ENCODE results near the gene KIF16B. TPM values are rescaled to one million over a fixed set of nuclear protein-coding genes. Genes with fewer than 3 reads are reported as not detected.

Gene KIF16B
- total RNA-seq, 4 donors from 2014 or later: 22.2 to 59.2 (median 31.4) TPM

GRCh38 chr20:16488616-16489015 is 84.6 kb downstream of the KIF16B start:
- DNase-seq (ENCODE audit: low spot score in 2 of 2): no peak
- intact Hi-C loops (cut with DNase I; ENCODE audit: low total_unique reads): no loop called here
- H3K4me3 ChIP-seq (ENCODE audit: low read depth, poor library complexity, severe bottlenecking): no peak overlapping the region
- TF ChIP-seq POLR2A (IDR thresholded peaks at IDR 0.05): no peak
- TF ChIP-seq CTCF (IDR thresholded peaks at IDR 0.05): no peak
- 87 to 90% methylated on average over 3 of the region's 3 CpGs for WGBS, 2 donors

GRCh38 chr20:16488086-16488485 is 85.2 kb downstream of the KIF16B start:
- no peak for DNase-seq (ENCODE audit: low spot score in 2 of 2)
- H3K4me3 ChIP-seq (ENCODE audit: low read depth, poor library complexity, severe bottlenecking): no peak overlapping the region
- WGBS, 2 donors: 84 to 85% methylated on average over 8 of the region's 8 CpGs
- intact Hi-C loops (cut with DNase I; ENCODE audit: low total_unique reads): no loop called here
- TF ChIP-seq CTCF (IDR thresholded peaks at IDR 0.05) (no peak), POLR2A (IDR thresholded peaks at IDR 0.05) (no peak)

- TF ChIP-seq CTCF (IDR thresholded peaks at IDR 0.05): no peak
- no peak for DNase-seq (ENCODE audit: low spot score in 2 of 2)
- 92 to 94% methylated on average over 6 of the region's 6 CpGs for WGBS, 2 donors
- intact Hi-C loops (cut with DNase I; ENCODE audit: low total_unique reads): no loop called here
- no peak overlapping the region for H3K4me3 ChIP-seq (ENCODE audit: low read depth, poor library complexity, severe bottlenecking)
Measured at GRCh38 chr20:16486532-16486931, 86.7 kb downstream of the KIF16B start.

- WGBS, 2 donors: 64 to 70% methylated on average over 1 of the region's 1 CpG
- intact Hi-C loops (cut with DNase I; ENCODE audit: low total_unique reads): no loop called here
Measured at GRCh38 chr20:16485401-16485800, 87.8 kb downstream of the KIF16B start.

GRCh38 chr20:16483024-16483423 is 90.2 kb downstream of the KIF16B start:
- intact Hi-C loops (cut with DNase I; ENCODE audit: low total_unique reads): no loop called here
- no peak for DNase-seq (ENCODE audit: low spot score in 2 of 2)
- no peak overlapping the region for H3K4me3 ChIP-seq (ENCODE audit: low read depth, poor library complexity, severe bottlenecking)
- TF ChIP-seq CTCF (IDR thresholded peaks at IDR 0.05): no peak
- no peak for TF ChIP-seq POLR2A (IDR thresholded peaks at IDR 0.05)
- WGBS, 2 donors: 94 to 98% methylated on average over 2 of the region's 2 CpGs

More at GRCh38 chr20:16485401-16485800, 87.8 kb downstream of the KIF16B start:
- H3K4me3 ChIP-seq (ENCODE audit: low read depth, poor library complexity, severe bottlenecking): no peak overlapping the region
- no peak for DNase-seq (ENCODE audit: low spot score in 2 of 2)
- no peak for TF ChIP-seq POLR2A (IDR thresholded peaks at IDR 0.05)
- no peak for TF ChIP-seq CTCF (IDR thresholded peaks at IDR 0.05)

GRCh38 chr20:16481977-16482376 is 91.3 kb downstream of the KIF16B start:
- no peak for DNase-seq (ENCODE audit: low spot score in 2 of 2)
- no peak for TF ChIP-seq CTCF (IDR thresholded peaks at IDR 0.05)
- no peak for TF ChIP-seq POLR2A (IDR thresholded peaks at IDR 0.05)
- WGBS, 2 donors: 73 to 79% methylated on average over 2 of the region's 2 CpGs
- no peak overlapping the region for H3K4me3 ChIP-seq (ENCODE audit: low read depth, poor library complexity, severe bottlenecking)
- intact Hi-C loops (cut with DNase I; ENCODE audit: low total_unique reads): no loop called here

All from lower leg skin (tissue), 4 donors.